Lower leg skin (tissue), 4 donors: ENCODE data around the gene SLC22A3. TPM values are rescaled to one million over a fixed set of nuclear protein-coding genes. Genes with fewer than 3 reads are reported as not detected.
A peak's percentile ranks its signal among the peaks of the same experiment; 100 is the strongest.
"Not testable (repeated sequence)": the region's sequence is repeated elsewhere in the genome, so short reads cannot be mapped to it uniquely, and the experiment has no call there.

Experiments used
- DNase-seq, 2 donors: peaks; one replicate each; pipeline ENCODE4 v3.0.0-alpha.2; 2019; ENCODE audit warnings: low spot score in 2 of 2
- H3K4me3 ChIP-seq: fragments of 200-600 bp; sonication (generic); 2 replicates; pipeline ENCODE4 v1.5.1; 2017; ENCODE audit warnings: mild to moderate bottlenecking, low read depth; ENCODE audit not compliant: poor library complexity, severe bottlenecking
- POLR2A ChIP-seq, 2 donors: fragments of 450-650 bp; IDR thresholded peaks; one replicate each; pipeline ENCODE4 v1.6.1; 2016 to 2017; ENCODE audit warnings: antibody characterized with exemption in 2 of 2, mild to moderate bottlenecking in 1 of 2, moderate library complexity in 1 of 2
- WGBS, 2 donors: methylation state at CpG; one replicate each; pipeline ENCODE4 v1.1.5; 2018; 5-methylcytosine and 5-hydroxymethylcytosine counted together
- intact Hi-C: fragments of 100-400 bp; cut with DNase I; formaldehyde crosslinking; loops from one replicate; pipeline ENCODE4 v1.15.0; 2023; ENCODE audit warnings: low total_unique reads
- total RNA-seq, 4 donors: library from RNA; depleted of rRNA; stranded (reverse); fragments of >200 nt; gene quantifications; one replicate each; pipeline ENCODE4 v1.1.0, GENCODE V29; 2016
- TF ChIP-seq, protein P1 (sequence below), 3 donors: fragments of 450-650 bp; IDR thresholded peaks; one replicate each; pipeline ENCODE4 v1.5.1; 2016; ENCODE audit warnings: antibody characterized with exemption in 3 of 3, mild to moderate bottlenecking in 3 of 3, moderate library complexity in 2 of 3

Gene SLC22A3
- total RNA-seq, 4 donors from 2014 or later, result 10.4 to 15.7 (median 12.3) TPM

DNA sequence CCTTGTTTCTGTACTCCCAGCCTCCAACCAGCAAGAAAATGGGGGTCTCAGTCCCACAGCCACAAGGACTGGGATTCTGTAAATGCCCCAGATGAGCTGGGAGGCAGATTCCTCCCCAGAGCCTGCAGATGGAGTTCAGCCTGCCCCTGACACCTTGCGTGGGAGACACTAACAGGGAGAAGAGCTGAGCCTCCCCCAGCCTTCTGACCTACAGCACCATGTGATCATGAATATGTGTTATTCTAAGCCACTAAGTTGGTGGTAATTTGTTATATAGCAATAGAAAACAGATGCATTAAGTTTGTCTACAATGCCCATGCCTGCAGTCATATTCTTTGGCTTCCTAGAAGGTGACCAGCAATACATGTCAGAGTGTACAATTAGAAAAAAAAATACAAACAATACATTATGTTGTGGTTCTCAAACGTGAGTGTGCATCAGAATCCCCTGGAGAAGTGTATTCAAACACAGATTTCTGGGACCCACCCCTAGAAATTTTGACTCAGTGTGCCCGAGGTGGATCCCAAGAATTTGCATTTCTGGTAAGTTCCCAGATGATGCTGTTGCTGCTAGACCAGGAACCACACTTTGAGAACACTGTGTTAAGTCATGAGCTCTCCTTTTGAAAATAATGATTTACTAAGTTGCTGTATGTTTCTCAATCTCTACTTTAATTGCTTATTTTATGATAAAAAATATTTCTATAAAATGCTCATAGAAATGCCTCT lies 39.9 kb downstream of the SLC22A3 start:
- H3K4me3 ChIP-seq, result no peak overlapping the region
- no peak for DNase-seq
- WGBS, 2 donors, result 38 to 43% methylated on average over 3 of the region's 3 CpGs
- no peak for TF ChIP-seq POLR2A (IDR thresholded peaks at IDR 0.05)
- TF ChIP-seq, protein P1, sequence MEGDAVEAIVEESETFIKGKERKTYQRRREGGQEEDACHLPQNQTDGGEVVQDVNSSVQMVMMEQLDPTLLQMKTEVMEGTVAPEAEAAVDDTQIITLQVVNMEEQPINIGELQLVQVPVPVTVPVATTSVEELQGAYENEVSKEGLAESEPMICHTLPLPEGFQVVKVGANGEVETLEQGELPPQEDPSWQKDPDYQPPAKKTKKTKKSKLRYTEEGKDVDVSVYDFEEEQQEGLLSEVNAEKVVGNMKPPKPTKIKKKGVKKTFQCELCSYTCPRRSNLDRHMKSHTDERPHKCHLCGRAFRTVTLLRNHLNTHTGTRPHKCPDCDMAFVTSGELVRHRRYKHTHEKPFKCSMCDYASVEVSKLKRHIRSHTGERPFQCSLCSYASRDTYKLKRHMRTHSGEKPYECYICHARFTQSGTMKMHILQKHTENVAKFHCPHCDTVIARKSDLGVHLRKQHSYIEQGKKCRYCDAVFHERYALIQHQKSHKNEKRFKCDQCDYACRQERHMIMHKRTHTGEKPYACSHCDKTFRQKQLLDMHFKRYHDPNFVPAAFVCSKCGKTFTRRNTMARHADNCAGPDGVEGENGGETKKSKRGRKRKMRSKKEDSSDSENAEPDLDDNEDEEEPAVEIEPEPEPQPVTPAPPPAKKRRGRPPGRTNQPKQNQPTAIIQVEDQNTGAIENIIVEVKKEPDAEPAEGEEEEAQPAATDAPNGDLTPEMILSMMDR (IDR thresholded peaks at IDR 0.05), result no peak
- intact Hi-C loops, result no loop called here

DNA sequence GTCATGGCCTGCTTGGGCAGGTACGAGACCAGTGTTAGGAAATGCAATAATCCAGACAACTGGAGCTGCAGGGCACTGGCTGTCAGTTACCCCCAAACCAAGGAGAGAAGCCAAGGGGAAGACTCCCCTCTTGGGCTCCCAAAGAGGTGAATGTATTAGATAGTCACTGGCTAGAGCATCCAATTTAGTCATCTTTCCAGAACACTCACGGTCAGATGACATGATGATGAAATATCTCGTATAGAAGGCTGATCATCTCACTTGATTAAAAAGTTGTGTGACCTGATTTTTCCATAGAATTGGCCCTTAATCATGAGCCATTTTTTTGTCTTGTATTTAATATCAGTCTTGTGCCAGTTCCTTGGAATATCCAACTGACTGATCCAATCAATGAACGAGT lies 40.7 kb downstream of the SLC22A3 start:
- intact Hi-C loops, result no loop called here
- TF ChIP-seq POLR2A (IDR thresholded peaks at IDR 0.05), result no peak
- TF ChIP-seq, protein P1 (IDR thresholded peaks at IDR 0.05), result no peak
- H3K4me3 ChIP-seq, result no peak overlapping the region
- WGBS, 2 donors, result 26 to 47% methylated on average over 4 of the region's 4 CpGs
- DNase-seq, result no peak

DNA sequence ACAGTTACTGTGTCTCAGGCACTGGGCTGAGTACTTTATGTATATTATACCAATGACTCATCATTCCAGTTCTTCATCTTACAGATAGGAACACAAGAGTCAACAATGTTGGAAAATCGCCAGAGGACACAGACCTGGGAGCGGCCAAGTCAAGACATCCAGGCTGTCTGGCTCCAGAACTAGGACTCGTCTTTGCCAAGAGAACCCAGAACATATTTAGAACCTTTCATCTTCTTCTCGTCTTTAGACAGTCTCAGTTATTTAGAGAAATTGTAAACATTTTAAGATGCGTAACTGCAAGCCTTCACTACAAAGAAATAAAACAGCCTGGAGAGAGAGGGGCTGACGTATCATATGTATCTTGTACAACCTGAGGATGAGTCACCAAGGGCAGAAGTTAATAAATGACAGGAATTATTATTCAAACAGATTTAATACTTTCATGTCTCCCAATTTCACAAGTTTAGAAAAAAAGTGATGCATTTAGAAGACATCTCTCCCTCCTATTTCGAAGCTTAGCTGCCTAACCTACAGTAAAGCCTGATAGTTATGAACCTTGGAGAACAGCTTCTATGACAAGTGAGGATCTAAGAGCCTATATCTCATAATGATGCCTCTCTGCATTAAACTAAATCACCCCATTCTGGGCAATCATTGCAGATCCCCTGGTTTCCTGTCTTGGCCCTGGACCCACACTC lies 43.4 kb downstream of the SLC22A3 start:
- no peak overlapping the region for H3K4me3 ChIP-seq
- DNase-seq, result peak in 1 of 2 donors; percentile 56
- TF ChIP-seq, protein P1 (IDR thresholded peaks at IDR 0.05), result no peak
- no peak for TF ChIP-seq POLR2A (IDR thresholded peaks at IDR 0.05)
- 36 to 38% methylated on average over 7 of the region's 7 CpGs for WGBS, 2 donors
- intact Hi-C loops, result no loop called here

DNA sequence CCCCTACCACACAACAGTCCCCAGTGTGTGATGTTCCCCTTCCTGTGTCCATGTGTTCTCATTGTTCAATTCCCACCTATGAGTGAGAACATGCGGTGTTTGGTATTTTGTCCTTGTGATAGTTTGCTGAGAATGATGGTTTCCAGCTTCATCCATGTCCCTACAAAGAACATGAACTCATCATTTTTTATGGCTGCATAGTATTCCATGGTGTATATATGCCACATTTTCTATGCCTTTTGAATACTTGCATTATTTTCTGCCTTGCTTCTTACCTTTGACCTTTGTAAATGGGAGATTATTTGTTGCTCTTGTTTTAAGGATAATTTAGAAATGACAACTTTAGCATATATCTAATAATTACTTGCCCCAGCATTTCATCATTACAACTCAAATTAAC lies 45.3 kb downstream of the SLC22A3 start:
- H3K4me3 ChIP-seq, intact Hi-C loops, DNase-seq: not testable (repeated sequence)
- 100% methylated on average over 1 of the region's 1 CpG for WGBS, 2 donors

DNA sequence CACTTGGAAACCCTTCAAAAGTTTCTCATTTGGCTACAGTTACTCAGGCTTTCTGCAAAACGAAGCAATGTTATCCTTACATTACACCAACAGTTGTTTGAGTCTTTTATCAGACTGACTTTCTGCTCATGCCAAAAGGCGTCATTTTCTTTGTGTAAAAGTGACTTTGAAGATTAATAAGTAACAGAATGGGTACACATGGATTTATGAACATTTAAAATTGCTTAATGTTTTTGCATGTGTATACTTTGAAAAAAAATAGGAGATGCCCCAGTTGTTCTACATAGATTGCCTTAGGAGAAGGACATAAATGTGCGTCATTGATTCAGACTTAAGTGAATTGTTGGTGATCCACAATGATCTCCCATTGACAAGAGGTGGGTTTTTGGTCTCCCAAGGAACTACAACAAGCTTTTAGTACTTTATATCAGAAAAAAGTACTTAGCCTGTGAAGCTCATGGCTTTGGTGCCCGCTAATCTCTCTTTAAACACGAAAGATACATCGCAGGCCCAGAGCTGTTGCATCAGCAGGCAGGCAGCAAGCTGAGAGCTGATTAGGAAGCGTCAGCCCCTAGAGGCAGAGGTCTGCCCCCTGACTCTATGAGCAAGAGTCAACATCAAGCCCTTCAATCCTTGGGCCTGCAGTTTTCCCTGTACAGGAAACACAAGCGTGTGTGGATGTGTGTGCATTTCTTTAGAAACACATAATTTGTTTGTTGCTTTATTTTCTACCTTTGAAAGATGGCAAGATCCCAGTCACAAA lies 45.9 kb downstream of the SLC22A3 start:
- intact Hi-C loops, result no loop called here
- 72 to 80% methylated on average over 8 of the region's 8 CpGs for WGBS, 2 donors
- no peak overlapping the region for H3K4me3 ChIP-seq
- DNase-seq, result no peak
- TF ChIP-seq, protein P1 (IDR thresholded peaks at IDR 0.05), result no peak
- no peak for TF ChIP-seq POLR2A (IDR thresholded peaks at IDR 0.05)

DNA sequence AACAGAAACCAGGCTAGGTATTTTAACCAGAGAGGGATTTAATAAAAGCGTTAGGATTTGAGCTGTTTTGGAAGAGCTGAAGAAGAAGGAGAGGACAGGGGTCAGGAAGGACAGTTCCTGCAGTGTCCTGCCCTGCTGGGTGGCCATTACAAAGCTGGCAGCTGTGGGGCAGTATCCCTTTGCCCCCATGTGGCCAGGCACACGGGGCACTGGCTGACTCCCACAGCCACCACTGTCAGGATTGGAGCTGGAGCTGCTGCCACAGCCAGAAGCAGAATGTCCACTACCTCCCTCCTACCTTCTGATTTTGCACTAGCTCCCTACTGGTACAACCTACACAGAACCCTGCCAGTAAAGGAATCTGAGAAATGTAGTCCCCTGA lies 46.5 kb downstream of the SLC22A3 start:
- DNase-seq, result no peak
- H3K4me3 ChIP-seq, result no peak overlapping the region
- intact Hi-C loops, result no loop called here
- TF ChIP-seq, protein P1 (IDR thresholded peaks at IDR 0.05), result no peak
- no peak for TF ChIP-seq POLR2A (IDR thresholded peaks at IDR 0.05)
- WGBS, 2 donors, result 67 to 71% methylated on average over 2 of the region's 2 CpGs
